ENCODE results near the gene SLC22A13. TPM values are rescaled to one million over a fixed set of nuclear protein-coding genes. Genes with fewer than 3 reads are reported as not detected.

SLC22A13 gene
- total RNA-seq, 4 donors from 2014 or later = under 0.01 to 0.70 TPM; not detected in 2

DNA sequence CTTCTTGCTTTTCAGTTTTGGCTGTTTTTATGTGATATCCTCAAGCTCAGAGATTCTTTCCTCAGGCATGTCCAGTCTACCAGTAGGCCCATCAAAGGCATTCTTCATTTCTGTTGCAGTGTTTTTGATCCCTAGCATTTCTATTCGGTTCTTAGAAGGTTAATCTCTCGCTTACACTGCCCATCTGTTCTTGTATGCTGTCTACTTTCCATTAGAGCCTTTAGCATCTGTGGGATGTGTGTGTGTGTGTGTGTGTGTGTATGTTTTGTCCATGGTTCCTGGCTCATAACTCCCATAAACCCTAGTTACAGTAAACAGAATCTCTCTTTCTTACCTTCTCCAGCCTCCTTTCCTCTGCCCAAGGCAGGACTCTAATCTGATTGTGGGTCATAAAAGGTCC lies 5.1 kb upstream of the SLC22A13 start:
- Histone ChIP-seq H3K27me3 (no peaks in the 10 kb centered on the region), H3K36me3 (no peaks in the 10 kb centered on the region), H3K27ac (no peak overlapping the region), H3K4me3 (no peak overlapping the region), H3K4me1 (no peaks in the 10 kb centered on the region), H3K9me3 (no peaks in the 10 kb centered on the region)
- no peak for TF ChIP-seq POLR2A (IDR thresholded peaks at IDR 0.05)
- no peak for DNase-seq
- intact Hi-C loops (cut with DNase I; ENCODE audit: low total_unique reads) = no loop called here

DNA sequence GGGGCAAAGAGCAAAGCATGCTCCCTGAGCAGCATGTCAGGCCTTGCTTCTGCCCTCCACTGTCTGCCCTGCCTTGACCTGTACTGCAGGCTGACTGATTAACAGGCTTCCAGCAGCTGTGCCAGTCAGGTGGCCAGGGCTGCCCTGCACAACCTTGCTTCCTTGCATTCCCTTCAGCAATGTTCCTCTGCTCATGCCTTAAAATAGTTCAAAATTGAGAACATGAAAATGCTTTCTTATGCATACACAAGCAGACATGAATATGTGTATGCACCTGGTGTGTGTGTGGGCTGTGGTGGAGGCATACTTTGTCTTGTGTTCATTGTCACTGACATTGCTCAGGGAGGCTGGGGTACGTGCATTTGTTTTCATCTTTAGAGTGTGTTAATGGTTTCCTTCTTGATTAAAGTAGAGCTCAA lies 1.2 kb upstream of the SLC22A13 start:
- Histone ChIP-seq H3K4me3 (no peak overlapping the region), H3K27ac (no peak overlapping the region), H3K36me3 (no peaks in the 10 kb centered on the region), H3K9me3 (no peaks in the 10 kb centered on the region), H3K27me3 (no peaks in the 10 kb centered on the region), H3K4me1 (no peaks in the 10 kb centered on the region)
- intact Hi-C loops (cut with DNase I; ENCODE audit: low total_unique reads) = no loop called here
- TF ChIP-seq, protein P1, sequence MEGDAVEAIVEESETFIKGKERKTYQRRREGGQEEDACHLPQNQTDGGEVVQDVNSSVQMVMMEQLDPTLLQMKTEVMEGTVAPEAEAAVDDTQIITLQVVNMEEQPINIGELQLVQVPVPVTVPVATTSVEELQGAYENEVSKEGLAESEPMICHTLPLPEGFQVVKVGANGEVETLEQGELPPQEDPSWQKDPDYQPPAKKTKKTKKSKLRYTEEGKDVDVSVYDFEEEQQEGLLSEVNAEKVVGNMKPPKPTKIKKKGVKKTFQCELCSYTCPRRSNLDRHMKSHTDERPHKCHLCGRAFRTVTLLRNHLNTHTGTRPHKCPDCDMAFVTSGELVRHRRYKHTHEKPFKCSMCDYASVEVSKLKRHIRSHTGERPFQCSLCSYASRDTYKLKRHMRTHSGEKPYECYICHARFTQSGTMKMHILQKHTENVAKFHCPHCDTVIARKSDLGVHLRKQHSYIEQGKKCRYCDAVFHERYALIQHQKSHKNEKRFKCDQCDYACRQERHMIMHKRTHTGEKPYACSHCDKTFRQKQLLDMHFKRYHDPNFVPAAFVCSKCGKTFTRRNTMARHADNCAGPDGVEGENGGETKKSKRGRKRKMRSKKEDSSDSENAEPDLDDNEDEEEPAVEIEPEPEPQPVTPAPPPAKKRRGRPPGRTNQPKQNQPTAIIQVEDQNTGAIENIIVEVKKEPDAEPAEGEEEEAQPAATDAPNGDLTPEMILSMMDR (IDR thresholded peaks at IDR 0.05) = no peak
- no peak for TF ChIP-seq POLR2A (IDR thresholded peaks at IDR 0.05)
- no peak for DNase-seq

DNA sequence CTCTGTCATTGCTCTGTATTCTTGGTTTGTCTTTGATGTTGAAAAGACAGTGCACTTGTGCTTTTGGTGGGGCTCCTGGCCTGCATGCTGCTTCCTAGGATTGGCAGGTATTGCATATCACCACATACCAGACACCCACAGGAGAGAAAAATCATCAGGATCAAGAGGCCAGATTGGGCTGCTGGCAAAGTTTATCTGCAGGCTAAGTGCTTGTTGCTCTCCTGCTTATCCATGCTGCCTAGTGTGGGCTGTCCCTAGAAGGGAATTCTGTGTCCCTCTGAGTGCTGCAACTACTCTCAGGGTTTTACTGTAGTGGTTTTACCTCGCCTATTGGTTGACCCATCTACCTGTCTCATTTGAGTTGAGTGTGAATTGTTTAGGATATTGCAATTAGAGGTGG lies 833 bp upstream of the SLC22A13 start:
- Histone ChIP-seq H3K4me1 (no peaks in the 10 kb centered on the region), H3K27me3 (no peaks in the 10 kb centered on the region), H3K9me3 (no peaks in the 10 kb centered on the region), H3K27ac (no peak overlapping the region), H3K36me3 (no peaks in the 10 kb centered on the region), H3K4me3 (no peak overlapping the region)
- no peak for DNase-seq
- intact Hi-C loops (cut with DNase I; ENCODE audit: low total_unique reads) = no loop called here
- TF ChIP-seq POLR2A (IDR thresholded peaks at IDR 0.05) = no peak
- TF ChIP-seq, protein P1 (IDR thresholded peaks at IDR 0.05) = no peak

DNA sequence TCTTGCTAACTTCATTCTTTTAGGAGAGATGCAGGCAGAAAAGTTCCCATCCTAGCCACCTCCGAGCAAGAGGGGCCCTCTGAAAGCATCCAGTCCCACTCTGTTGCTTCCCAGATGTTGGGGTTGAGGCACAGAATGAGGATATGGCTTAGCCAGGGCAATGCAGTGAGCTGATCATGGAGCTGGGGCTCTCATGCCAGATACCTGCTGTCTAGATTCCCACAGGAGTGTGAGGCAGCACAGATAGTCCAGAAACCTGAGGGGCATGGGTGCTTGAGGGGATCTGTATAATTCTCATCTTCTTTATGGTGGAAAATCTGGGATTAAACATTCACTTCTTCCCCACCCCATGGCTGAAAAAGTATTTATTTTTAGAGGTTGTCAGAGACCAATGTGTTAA lies 1.2 kb downstream of the SLC22A13 start:
- no peaks in the 10 kb centered on the region for H3K4me1 ChIP-seq
- no peak overlapping the region for H3K4me3 ChIP-seq
- intact Hi-C loops (cut with DNase I; ENCODE audit: low total_unique reads) = no loop called here
- no peaks in the 10 kb centered on the region for H3K9me3 ChIP-seq
- H3K27ac ChIP-seq = no peak overlapping the region
- no peak for DNase-seq
- TF ChIP-seq, protein P1 (IDR thresholded peaks at IDR 0.05) = no peak
- TF ChIP-seq POLR2A (IDR thresholded peaks at IDR 0.05) = no peak
- no peaks in the 10 kb centered on the region for H3K27me3 ChIP-seq
- no peaks in the 10 kb centered on the region for H3K36me3 ChIP-seq

DNA sequence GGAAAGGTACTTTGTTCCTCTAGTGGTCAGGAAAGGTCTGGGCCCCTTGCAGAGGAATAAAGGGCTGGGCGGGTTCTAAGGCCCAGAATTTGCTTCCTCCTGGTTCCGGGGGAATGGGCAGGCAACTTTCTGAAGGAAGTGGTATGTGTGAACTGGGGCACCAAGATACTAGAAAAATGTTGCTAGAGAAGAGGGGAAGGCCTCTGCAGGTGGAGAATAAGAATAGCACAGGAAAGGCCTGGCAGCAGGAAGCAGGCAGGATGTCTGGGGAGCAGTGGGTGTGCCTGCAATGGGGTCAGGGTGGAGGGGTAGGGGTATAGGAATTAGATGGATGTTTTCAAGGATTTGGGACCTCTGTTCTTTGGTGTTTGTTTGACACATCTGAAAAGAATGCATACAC lies 2.0 kb downstream of the SLC22A13 start:
- TF ChIP-seq POLR2A (IDR thresholded peaks at IDR 0.05) = no peak
- TF ChIP-seq, protein P1 (IDR thresholded peaks at IDR 0.05) = no peak
- Histone ChIP-seq H3K27me3 (no peaks in the 10 kb centered on the region), H3K4me1 (no peaks in the 10 kb centered on the region), H3K36me3 (no peaks in the 10 kb centered on the region), H3K4me3 (no peak overlapping the region), H3K9me3 (no peaks in the 10 kb centered on the region), H3K27ac (no peak overlapping the region)
- intact Hi-C loops (cut with DNase I; ENCODE audit: low total_unique reads) = no loop called here
- no peak for DNase-seq

DNA sequence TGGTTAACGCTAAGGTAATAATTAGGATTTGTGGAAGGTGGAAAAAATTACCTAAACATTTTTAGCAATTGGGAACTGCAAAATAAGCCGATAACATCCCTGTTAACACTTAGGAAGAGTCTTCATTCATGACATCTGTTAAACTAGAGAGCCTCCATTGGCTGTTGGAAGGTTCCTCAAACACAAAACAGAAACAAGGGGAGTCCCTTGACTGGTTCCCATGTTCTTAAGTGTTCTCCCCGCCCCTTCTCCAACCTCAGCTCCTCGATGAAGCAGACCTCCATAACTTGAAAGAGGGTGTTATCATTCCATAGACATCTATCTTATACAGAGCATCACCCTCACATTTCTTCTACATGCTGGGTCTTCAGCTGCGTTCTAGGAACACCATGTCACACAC lies 2.5 kb downstream of the SLC22A13 start:
- Histone ChIP-seq H3K27me3 (no peaks in the 10 kb centered on the region), H3K27ac (no peak overlapping the region), H3K4me3 (no peak overlapping the region), H3K36me3 (no peaks in the 10 kb centered on the region), H3K4me1 (no peaks in the 10 kb centered on the region), H3K9me3 (no peaks in the 10 kb centered on the region)
- TF ChIP-seq POLR2A (IDR thresholded peaks at IDR 0.05) = no peak
- TF ChIP-seq, protein P1 (IDR thresholded peaks at IDR 0.05) = no peak
- no peak for DNase-seq
- intact Hi-C loops (cut with DNase I; ENCODE audit: low total_unique reads) = no loop called here
